GM23248 (cell line): ENCODE measurements around the gene ABHD2. TPM values are rescaled to one million over a fixed set of nuclear protein-coding genes. Genes with fewer than 3 reads are reported as not detected.

ENCODE experiments used
- DNase-seq: peaks from one replicate; pipeline ENCODE4 v3.0.0-alpha.2; 2015
- H2AFZ ChIP-seq: fragments of 200-600 bp; sonication (generic); 2 replicates; pipeline ENCODE4 v1.6.1; 2016; ENCODE audit warnings: antibody characterized with exemption
- H3F3A ChIP-seq: fragments of 200-600 bp; sonication (generic); 2 replicates; pipeline ENCODE4 v1.6.1; 2016; ENCODE audit warnings: mild to moderate bottlenecking, antibody characterized with exemption, mixed run types; ENCODE audit not compliant: insufficient read depth
- H3K27ac ChIP-seq: fragments of 200-600 bp; sonication (generic); 2 replicates; pipeline ENCODE4 v1.5.1; 2016; ENCODE audit warnings: mild to moderate bottlenecking
- H3K27me3 ChIP-seq: fragments of 200-600 bp; sonication (generic); replicated peaks from 2 replicates; pipeline ENCODE4 v1.6.1; 2016; ENCODE audit warnings: mild to moderate bottlenecking; ENCODE audit not compliant: insufficient read depth
- H3K36me3 ChIP-seq: fragments of 200-600 bp; sonication (generic); 2 replicates; pipeline ENCODE4 v1.6.1; 2016; ENCODE audit warnings: low read depth, mild to moderate bottlenecking
- H3K4me1 ChIP-seq: fragments of 200-600 bp; sonication (generic); 2 replicates; pipeline ENCODE4 v1.6.1; 2016; ENCODE audit warnings: mild to moderate bottlenecking; ENCODE audit not compliant: insufficient read depth
- H3K4me2 ChIP-seq: fragments of 200-600 bp; sonication (generic); one replicate; pipeline ENCODE4 v1.6.1; 2016; ENCODE audit warnings: mild to moderate bottlenecking; ENCODE audit not compliant: unreplicated experiment
- H3K4me3 ChIP-seq: fragments of 200-600 bp; sonication (generic); 2 replicates; pipeline ENCODE4 v1.5.1; 2016; ENCODE audit warnings: mild to moderate bottlenecking
- H3K79me2 ChIP-seq: fragments of 200-600 bp; sonication (generic); 2 replicates; pipeline ENCODE4 v1.6.1; 2016; ENCODE audit warnings: mild to moderate bottlenecking; ENCODE audit not compliant: insufficient read depth
- H3K9ac ChIP-seq: fragments of 200-600 bp; sonication (generic); 2 replicates; pipeline ENCODE4 v1.6.1; 2016; ENCODE audit warnings: mild to moderate bottlenecking
- H3K9me2 ChIP-seq: fragments of 200-600 bp; sonication (generic); 2 replicates; pipeline ENCODE4 v1.6.1; 2016; ENCODE audit warnings: mixed run types, mild to moderate bottlenecking, moderate library complexity; ENCODE audit not compliant: insufficient read depth
- H3K9me3 ChIP-seq: fragments of 200-600 bp; sonication (generic); one replicate; pipeline ENCODE4 v1.6.1; 2017; ENCODE audit warnings: low read depth
- H4K20me1 ChIP-seq: fragments of 200-600 bp; sonication (generic); 2 replicates; pipeline ENCODE4 v1.6.0; 2016; ENCODE audit not compliant: insufficient read depth
- EZH2 ChIP-seq: fragments of 200-600 bp; sonication (generic); IDR thresholded peaks from 2 replicates; pipeline ENCODE4 v1.6.1; 2018; ENCODE audit warnings: antibody characterized with exemption, mild to moderate bottlenecking; ENCODE audit not compliant: insufficient read depth, poor library complexity, severe bottlenecking
- EZH2phosphoT487 ChIP-seq: fragments of 200-600 bp; sonication (generic); IDR thresholded peaks from 2 replicates; pipeline ENCODE4 v1.6.1; 2018; ENCODE audit warnings: antibody characterized with exemption, moderate library complexity, mild to moderate bottlenecking, low read depth; ENCODE audit not compliant: insufficient read depth
- WGBS, 2 experiments: methylation state at CpG; one replicate each; pipeline ENCODE4 v1.1.6; 2015 to 2017; ENCODE audit warnings: low lambda C conversion rate in 2 of 2, low coverage in 1 of 2; ENCODE audit errors: missing lambda C conversion rate in 2 of 2; 5-methylcytosine and 5-hydroxymethylcytosine counted together
- in situ Hi-C: fragments of 300-500 bp; cut with MboI; formaldehyde crosslinking; loops from 2 replicates; pipeline ENCODE4 v1.15.0; 2020
- polyA plus RNA-seq: library from polyadenylated mRNA; unstranded; fragments of >200 nt; fragmentation: Nextera tagmentation; extraction: Ambion mirVana; gene quantifications from 2 replicates; pipeline ENCODE4 v1.2.1, GENCODE V29; 2016
- total RNA-seq: library from RNA; depleted of rRNA; stranded (reverse); fragments of >200 nt; shearing (Covaris generic); gene quantifications from 2 replicates; pipeline ENCODE4 v1.2.3, GENCODE V29; 2014

The ABHD2 gene
- total and polyA plus RNA-seq, 2 experiments from 2014 or later = 17.6 to 24.2 TPM

DNA sequence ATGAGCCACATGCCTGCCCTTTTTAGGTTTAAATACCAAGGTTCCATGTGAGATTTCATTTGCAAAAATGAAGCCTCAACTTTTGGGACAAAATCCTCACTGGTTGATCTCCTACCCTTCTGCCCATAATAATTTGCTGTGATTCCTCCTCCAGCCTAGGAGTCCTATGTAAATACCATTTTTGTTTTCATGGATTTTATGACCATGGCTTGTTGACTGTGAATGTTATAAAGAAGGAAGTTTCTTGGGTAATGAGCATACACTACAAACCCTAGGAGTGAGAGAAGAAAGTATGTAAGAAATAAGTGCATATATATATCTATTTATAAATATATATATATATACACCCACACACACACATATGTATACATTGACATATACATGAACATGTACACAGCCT is 120.0 kb downstream of the ABHD2 start:
- 0 out of 2 replicates have a peak, but pooled peaks cover 8% of the 10 kb centered on the region for H3K4me1 ChIP-seq
- DNase-seq = no peak
- in situ Hi-C loops = no loop called here
- no peaks in the 10 kb centered on the region for H3K79me2 ChIP-seq
- no peak overlapping the region for H3K27ac ChIP-seq
- TF ChIP-seq EZH2 (no peak), EZH2phosphoT487 (no peak)
- H3K9ac ChIP-seq = no peak overlapping the region
- H4K20me1 ChIP-seq = no peaks in the 10 kb centered on the region
- no peak overlapping the region for H3K4me2 ChIP-seq
- no peaks in the 10 kb centered on the region for H3K9me2 ChIP-seq
- no peak overlapping the region for H2AFZ ChIP-seq
- no peaks in the 10 kb centered on the region for H3K36me3 ChIP-seq
- no peak overlapping the region for H3K4me3 ChIP-seq
- H3K9me3 ChIP-seq = no peaks in the 10 kb centered on the region
- H3K27me3 ChIP-seq = 0 out of 2 replicates have a peak, but pooled peaks cover 1% of the 10 kb centered on the region
- no peaks in the 10 kb centered on the region for H3F3A ChIP-seq

DNA sequence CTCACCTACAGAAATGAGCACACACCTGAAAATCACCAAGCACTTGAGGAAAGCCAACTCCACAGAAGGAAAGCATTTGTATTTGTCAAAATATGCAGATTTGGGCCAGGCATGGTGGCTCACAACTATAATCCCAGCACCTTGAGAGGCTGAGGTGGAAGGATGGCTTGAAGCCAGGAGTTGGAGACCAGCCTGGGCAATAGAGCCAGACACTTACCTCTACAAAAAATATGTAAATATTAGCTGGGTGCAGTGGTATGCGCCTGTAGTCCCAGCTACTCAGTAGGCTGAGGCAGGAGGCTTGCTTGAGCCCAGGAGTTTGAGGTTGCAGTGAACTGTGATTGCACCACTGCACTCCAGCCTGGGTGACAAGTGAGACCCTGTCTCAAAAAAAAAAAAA is 120.8 kb downstream of the ABHD2 start:
- 83 to 92% methylated on average over 1 of the region's 1 CpG for whole genome bisulfite sequencing, 2 experiments
- H3K36me3 ChIP-seq = no peaks in the 10 kb centered on the region
- no peak overlapping the region for H3K4me3 ChIP-seq
- no peaks in the 10 kb centered on the region for H3K9me3 ChIP-seq
- H3K4me1 ChIP-seq = 0 out of 2 replicates have a peak, but pooled peaks cover 1% of the 10 kb centered on the region
- no peaks in the 10 kb centered on the region for H3K79me2 ChIP-seq
- H3K27ac ChIP-seq = no peak overlapping the region
- H3K9me2 ChIP-seq = no peaks in the 10 kb centered on the region
- H3K27me3 ChIP-seq = 0 out of 2 replicates have a peak, but pooled peaks cover 6% of the 10 kb centered on the region
- no peaks in the 10 kb centered on the region for H3F3A ChIP-seq
- no peak overlapping the region for H2AFZ ChIP-seq
- H4K20me1 ChIP-seq = no peaks in the 10 kb centered on the region
- TF ChIP-seq EZH2 (no peak), EZH2phosphoT487 (no peak)
- no peak overlapping the region for H3K9ac ChIP-seq
- no peak overlapping the region for H3K4me2 ChIP-seq
- in situ Hi-C loops = no loop called here
- no peak for DNase-seq

DNA sequence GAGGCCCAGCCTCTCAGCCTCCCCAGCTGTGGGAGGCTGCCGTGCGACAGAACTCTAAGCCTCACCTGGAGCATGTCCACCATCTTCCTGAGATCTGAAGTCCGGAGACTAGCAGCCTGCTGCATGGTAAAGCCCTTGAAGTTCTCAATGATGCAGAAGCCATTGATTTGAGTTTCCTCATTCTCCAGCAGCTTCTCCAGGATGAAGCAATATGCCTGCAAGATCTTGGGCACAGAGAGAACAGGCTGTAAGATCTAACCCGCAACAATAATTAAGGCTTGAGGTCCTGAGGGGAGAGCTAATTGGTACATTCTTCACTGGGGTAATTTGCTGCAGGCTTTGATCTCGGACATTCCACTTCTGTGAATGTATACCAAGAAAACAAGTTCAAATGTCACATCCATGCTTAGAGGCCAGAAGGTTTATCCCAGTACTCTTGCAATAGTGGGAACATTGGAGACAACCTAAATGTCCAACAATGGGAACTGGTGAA is 123.5 kb downstream of the ABHD2 start:
- H3K36me3 ChIP-seq = no peaks in the 10 kb centered on the region
- no peaks in the 10 kb centered on the region for H3F3A ChIP-seq
- H3K4me3 ChIP-seq = no peak overlapping the region
- TF ChIP-seq EZH2phosphoT487 = no peak
- TF ChIP-seq EZH2 = no peak
- no peak overlapping the region for H3K9ac ChIP-seq
- 68 to 73% methylated on average over 5 of the region's 5 CpGs for WGBS, 2 experiments
- no peaks in the 10 kb centered on the region for H4K20me1 ChIP-seq
- H3K4me2 ChIP-seq = no peak overlapping the region
- no peak overlapping the region for H2AFZ ChIP-seq
- no peaks in the 10 kb centered on the region for H3K9me2 ChIP-seq
- no peaks in the 10 kb centered on the region for H3K9me3 ChIP-seq
- DNase-seq = no peak
- no peak overlapping the region for H3K27ac ChIP-seq
- H3K4me1 ChIP-seq = no peaks in the 10 kb centered on the region
- H3K79me2 ChIP-seq = no peaks in the 10 kb centered on the region
- in situ Hi-C loops = no loop called here
- H3K27me3 ChIP-seq = 0 out of 2 replicates have a peak, but pooled peaks cover 6% of the 10 kb centered on the region

DNA sequence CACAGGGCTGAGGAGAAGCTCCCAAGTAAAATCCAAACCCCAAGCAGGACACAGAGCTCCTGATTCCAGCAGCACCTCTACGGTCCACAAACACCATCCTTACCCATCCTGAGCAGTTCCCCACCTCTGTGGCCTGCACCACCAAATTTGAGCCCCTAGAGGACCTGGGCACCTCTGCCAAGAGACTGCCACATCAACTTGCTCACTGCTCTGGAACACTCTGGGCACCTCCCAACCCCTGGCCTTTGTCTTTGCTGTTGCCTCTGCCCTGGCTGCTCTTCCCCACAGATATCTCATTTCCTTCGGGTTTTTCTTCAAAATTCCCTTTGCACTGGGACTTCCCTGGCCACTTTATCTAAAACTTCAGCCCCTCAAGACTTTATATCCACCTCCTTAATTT is 127.4 kb downstream of the ABHD2 start:
- no peaks in the 10 kb centered on the region for H3K4me1 ChIP-seq
- in situ Hi-C loops = no loop called here
- H3K36me3 ChIP-seq = no peaks in the 10 kb centered on the region
- no peaks in the 10 kb centered on the region for H3F3A ChIP-seq
- H3K9me2 ChIP-seq = no peaks in the 10 kb centered on the region
- H3K79me2 ChIP-seq = no peaks in the 10 kb centered on the region
- 60 to 67% methylated on average over 2 of the region's 2 CpGs for WGBS, 2 experiments
- peaks cover 6% of the 10 kb centered on the region for H3K27me3 ChIP-seq
- TF ChIP-seq EZH2phosphoT487 = no peak
- TF ChIP-seq EZH2 = no peak
- H3K4me3 ChIP-seq = no peak overlapping the region
- DNase-seq = no peak
- no peaks in the 10 kb centered on the region for H3K9me3 ChIP-seq
- no peak overlapping the region for H3K4me2 ChIP-seq
- no peak overlapping the region for H3K27ac ChIP-seq
- no peak overlapping the region for H3K9ac ChIP-seq
- H2AFZ ChIP-seq = no peak overlapping the region
- H4K20me1 ChIP-seq = no peaks in the 10 kb centered on the region

DNA sequence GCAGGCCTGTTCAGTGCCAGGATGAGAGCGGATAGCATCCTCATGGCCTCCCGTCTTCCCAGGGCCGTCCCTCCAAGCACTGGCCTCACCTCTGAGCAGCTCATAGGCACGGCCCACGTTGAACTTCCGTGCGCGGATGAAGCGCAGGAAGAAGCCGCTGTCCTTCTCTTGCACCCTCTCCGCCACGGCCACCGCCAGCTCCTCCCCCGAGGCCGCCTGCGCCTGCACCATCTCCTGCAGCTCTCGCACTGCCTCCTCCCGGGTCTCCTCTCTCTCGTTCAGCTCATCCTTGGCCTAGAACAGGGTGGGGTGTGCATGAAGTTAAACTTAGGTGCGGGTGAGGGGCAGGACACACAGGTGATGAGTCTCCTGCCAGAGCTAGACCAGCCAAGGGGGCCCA is 128.8 kb downstream of the ABHD2 start:
- H3K79me2 ChIP-seq = no peaks in the 10 kb centered on the region
- H2AFZ ChIP-seq = no peak overlapping the region
- H3K36me3 ChIP-seq = no peaks in the 10 kb centered on the region
- H4K20me1 ChIP-seq = no peaks in the 10 kb centered on the region
- no peak overlapping the region for H3K9ac ChIP-seq
- no peak overlapping the region for H3K4me3 ChIP-seq
- WGBS, 2 experiments = 75 to 78% methylated on average over 20 of the region's 20 CpGs
- H3K4me1 ChIP-seq = no peaks in the 10 kb centered on the region
- DNase-seq = no peak
- H3K9me2 ChIP-seq = no peaks in the 10 kb centered on the region
- TF ChIP-seq EZH2phosphoT487 = no peak
- TF ChIP-seq EZH2 = no peak
- H3K4me2 ChIP-seq = no peak overlapping the region
- H3K27me3 ChIP-seq = peaks cover 6% of the 10 kb centered on the region
- in situ Hi-C loops = no loop called here
- H3K27ac ChIP-seq = no peak overlapping the region
- no peaks in the 10 kb centered on the region for H3F3A ChIP-seq
- H3K9me3 ChIP-seq = no peaks in the 10 kb centered on the region
